HEK293T (cell line): ENCODE measurements around the gene RPL12.

Experiments
- CTCF ChIA-PET: fragments of 350-600 bp; formaldehyde crosslinking; extraction: SDS; loops from one replicate; lab custom pipeline; 2021; ENCODE audit warnings: antibody characterized with exemption, inconsistent platforms; lab: Yijun Ruan, JAX
- POLR2A ChIA-PET: fragments of 350-600 bp; formaldehyde crosslinking; extraction: SDS; loops from one replicate; lab custom pipeline; 2020; ENCODE audit warnings: antibody characterized with exemption, inconsistent platforms; lab: Yijun Ruan, JAX
- DNase-seq: peaks from one replicate; pipeline ENCODE4 v3.0.0; 2012; ENCODE audit warnings: mixed read lengths; ENCODE audit errors: extremely low spot score
- ARNT ChIP-seq: fragments of 450-650 bp; IDR thresholded peaks from 2 replicates; pipeline ENCODE4 v1.6.1; 2017; ENCODE audit warnings: mild to moderate bottlenecking
- BHLHE40 ChIP-seq: fragments of 450-650 bp; IDR thresholded peaks from 2 replicates; pipeline ENCODE4 v1.6.1; 2016; ENCODE audit warnings: mild to moderate bottlenecking, moderate library complexity, borderline replicate concordance
- CTBP1 ChIP-seq: fragments of 450-650 bp; IDR thresholded peaks from 2 replicates; pipeline ENCODE4 v1.6.1; 2016; ENCODE audit warnings: borderline replicate concordance
- ELF4 ChIP-seq: fragments of 450-650 bp; IDR thresholded peaks from 2 replicates; pipeline ENCODE4 v1.6.1; 2017; ENCODE audit warnings: antibody characterized with exemption
- FOXA1 ChIP-seq: fragments of 450-650 bp; IDR thresholded peaks from 2 replicates; pipeline ENCODE4 v1.6.1; 2016; ENCODE audit warnings: mild to moderate bottlenecking
- FOXK2 ChIP-seq: fragments of 450-650 bp; IDR thresholded peaks from 2 replicates; pipeline ENCODE4 v1.6.1; 2016; ENCODE audit warnings: mild to moderate bottlenecking
- FOXM1 ChIP-seq: fragments of 450-650 bp; IDR thresholded peaks from 2 replicates; pipeline ENCODE4 v1.6.1; 2017; ENCODE audit warnings: mild to moderate bottlenecking, borderline replicate concordance
- HDGF ChIP-seq: fragments of 450-650 bp; IDR thresholded peaks from 2 replicates; pipeline ENCODE4 v1.6.1; 2017; ENCODE audit warnings: antibody characterized with exemption, borderline replicate concordance
- L3MBTL2 ChIP-seq: fragments of 450-650 bp; conservative IDR thresholded peaks from 2 replicates; pipeline ENCODE4 v1.6.1; 2016; ENCODE audit warnings: mild to moderate bottlenecking
- LEF1 ChIP-seq: fragments of 450-650 bp; IDR thresholded peaks from 2 replicates; pipeline ENCODE4 v1.6.1; 2017; ENCODE audit warnings: mild to moderate bottlenecking, borderline replicate concordance
- NFRKB ChIP-seq: fragments of 450-650 bp; IDR thresholded peaks from 2 replicates; pipeline ENCODE4 v1.6.1; 2016; ENCODE audit warnings: mild to moderate bottlenecking, moderate library complexity
- PKNOX1 ChIP-seq: fragments of 450-650 bp; IDR thresholded peaks from 2 replicates; pipeline ENCODE4 v1.6.1; 2016
- SP1 ChIP-seq: fragments of 450-650 bp; IDR thresholded peaks from 2 replicates; pipeline ENCODE4 v1.6.1; 2017
- SUZ12 ChIP-seq: fragments of 450-650 bp; IDR thresholded peaks from 2 replicates; pipeline ENCODE4 v1.6.1; 2016; ENCODE audit warnings: mild to moderate bottlenecking
- TARDBP ChIP-seq: fragments of 450-650 bp; IDR thresholded peaks from 2 replicates; pipeline ENCODE4 v1.6.1; 2016
- ZNF384 ChIP-seq: fragments of 450-650 bp; IDR thresholded peaks from 2 replicates; pipeline ENCODE4 v1.6.1; 2016

Gene RPL12

GRCh38 chr9:127423476-127423933, 27.7 kb downstream of the RPL12 start:
- DNase-seq: no peak
- ChIA-PET CTCF (interaction anchor here (0.6 to 0.7 kb wide), 2 partner anchors 218 to 495 kb away, joined by 3 to 10 read pairs; no protein-coding TSS in a partner anchor), POLR2A (interaction anchor here (0.7 to 2.7 kb wide), 16 partner anchors 8 to 209 kb away, joined by 3 to 18 read pairs (median 4); partner anchors contain the start of genes LRSAM1, RPL12 and SLC2A8)
- TF ChIP-seq ELF4: no peak
- no peak for TF ChIP-seq CTBP1
- TF ChIP-seq FOXM1: no peak
- TF ChIP-seq HDGF: no peak
- no peak for TF ChIP-seq ZNF384
- TF ChIP-seq SP1: no peak
- TF ChIP-seq FOXK2: no peak
- no peak for TF ChIP-seq L3MBTL2
- no peak for TF ChIP-seq SUZ12
- no peak for TF ChIP-seq NFRKB
- TF ChIP-seq LEF1: no peak

- ChIA-PET POLR2A (interaction anchor here (0.8 to 2.7 kb wide), 7 partner anchors 15 to 208 kb away, joined by 3 to 18 read pairs (median 4); partner anchors contain the start of gene SLC2A8), CTCF (interaction anchor here (0.7 kb wide), 1 partner anchor 217 kb away, joined by 3 read pairs; no protein-coding TSS in a partner anchor)
- DNase-seq: no peak
- TF ChIP-seq HDGF (no peak), NFRKB (no peak)
Observed at GRCh38 chr9:127422787-127423186, 28.4 kb downstream of the RPL12 start.

GRCh38 chr9:127422133-127422782, 28.9 kb downstream of the RPL12 start:
- no peak for DNase-seq
- CTCF ChIA-PET: no interaction called here
- TF ChIP-seq CTBP1 (no peak), LEF1 (no peak), PKNOX1 (no peak), TARDBP (no peak), ELF4 (no peak), FOXM1 (no peak), L3MBTL2 (no peak)
- POLR2A ChIA-PET: interaction anchor here (1.2 to 2.7 kb wide), 3 partner anchors 22 to 207 kb away, joined by 3 to 18 read pairs (median 3); partner anchors contain the start of gene SLC2A8

GRCh38 chr9:127421057-127421456, 30.1 kb downstream of the RPL12 start:
- TF ChIP-seq ELF4 (no peak), ZNF384 (no peak), ARNT (no peak), SP1 (no peak), SUZ12 (no peak), L3MBTL2 (no peak), FOXM1 (no peak), PKNOX1 (no peak), FOXK2 (no peak), TARDBP (no peak), BHLHE40 (no peak), LEF1 (no peak), NFRKB (no peak), CTBP1 (no peak), HDGF (no peak), FOXA1 (no peak)
- CTCF ChIA-PET: no interaction called here
- POLR2A ChIA-PET: no interaction called here
- no peak for DNase-seq

GRCh38 chr9:127419348-127419747, 31.9 kb downstream of the RPL12 start:
- POLR2A ChIA-PET: no interaction called here
- TF ChIP-seq CTBP1: no peak
- no peak for DNase-seq
- CTCF ChIA-PET: interaction anchor here (0.5 kb wide), 1 partner anchor 1047 kb away, joined by 4 read pairs; no protein-coding TSS in a partner anchor

- TF ChIP-seq PKNOX1: 0 out of 2 replicates have a peak, but pooled peaks have one; percentile 23
- TF ChIP-seq FOXK2: no peak
- peak; percentile 57 for DNase-seq
- ChIA-PET POLR2A (interaction anchor here (0.8 to 1.0 kb wide), 2 partner anchors 11 to 21 kb away, joined by 3 read pairs; partner anchors contain the start of gene SLC2A8), CTCF (interaction anchor here (0.6 to 1.5 kb wide), 2 partner anchors 57 to 173 kb away, joined by 4 read pairs; no protein-coding TSS in a partner anchor)
Observed at GRCh38 chr9:127418037-127418471, 33.2 kb downstream of the RPL12 start.
